H1 (cell line): ENCODE data around the gene DUSP7. TPM values are rescaled to one million over a fixed set of nuclear protein-coding genes. Genes with fewer than 3 reads are reported as not detected.
"Not testable (repeated sequence)": the region's sequence is repeated elsewhere in the genome, so short reads cannot be mapped to it uniquely, and the experiment has no call there.

Source experiments
- CTCF ChIA-PET: fragments of 300-600 bp; sonication (Branson Sonifier 250); formaldehyde crosslinking; loops from one replicate; lab custom pipeline; 2021; ENCODE audit not compliant: partially characterized antibody; lab: Charles Lee
- POLR2A ChIA-PET: fragments of 300-600 bp; sonication (Branson Sonifier 250); formaldehyde crosslinking; loops from one replicate; lab custom pipeline; 2021; ENCODE audit warnings: inconsistent platforms; ENCODE audit not compliant: partially characterized antibody; lab: Charles Lee
- DNase-seq, 2 experiments: peaks; one replicate each; pipeline versions ENCODE4 v3.0.0 to v3.0.0-alpha.2; 2010 to 2022; ENCODE audit warnings: low spot score in 2 of 2, low read depth in 1 of 2, mixed read lengths in 1 of 2
- FAIRE-seq: peaks from 2 replicates; lab custom pipeline; 2011; peaks lifted over from hg19 to GRCh38; lab: Jason Lieb, UNC
- H2AFZ ChIP-seq: 2 replicates; pipeline ENCODE4 v1.8.1; 2012; ENCODE audit warnings: low read length, inconsistent platforms
- H2AK5ac ChIP-seq: 2 replicates; pipeline ENCODE4 v1.6.1; 2013; ENCODE audit warnings: low read depth, low read length
- H2BK120ac ChIP-seq: replicated peaks from 2 replicates; pipeline ENCODE3; 2013; ENCODE audit warnings: low read depth, low read length, inconsistent platforms
- H2BK12ac ChIP-seq: 2 replicates; pipeline ENCODE4 v1.6.1; 2013; ENCODE audit warnings: low read depth, low read length
- H2BK15ac ChIP-seq: 2 replicates; pipeline ENCODE4 v1.6.1; 2013; ENCODE audit warnings: low read length
- H2BK20ac ChIP-seq: 2 replicates; pipeline ENCODE4 v1.6.1; 2013; ENCODE audit warnings: low read length
- H2BK5ac ChIP-seq: 2 replicates; pipeline ENCODE4 v1.6.1; 2013; ENCODE audit warnings: low read depth, low read length
- H3K14ac ChIP-seq: 2 replicates; pipeline ENCODE4 v1.6.1; 2013; ENCODE audit warnings: inconsistent platforms; ENCODE audit not compliant: insufficient read length
- H3K18ac ChIP-seq: 2 replicates; pipeline ENCODE4 v1.6.1; 2013; ENCODE audit warnings: low read length; ENCODE audit errors: extremely low read depth
- H3K23ac ChIP-seq: 2 replicates; pipeline ENCODE4 v1.6.1; 2013; ENCODE audit warnings: inconsistent platforms; ENCODE audit not compliant: insufficient read length
- H3K23me2 ChIP-seq: 2 replicates; pipeline ENCODE4 v1.6.1; 2013; ENCODE audit warnings: low read depth, low read length
- H3K27ac ChIP-seq: 2 replicates; pipeline ENCODE4 v1.6.1; 2011; ENCODE audit warnings: low read depth, low read length, inconsistent platforms
- H3K27me3 ChIP-seq, 4 experiments: replicated peaks in 1 of 4; 1 replicate in 1 of 4; 2 replicates in 3 of 4; pipeline versions ENCODE4 v1.6.1 to v1.8.1; 2011 to 2013; ENCODE audit warnings: low read length in 3 of 4, mild to moderate bottlenecking in 3 of 4, inconsistent platforms in 2 of 4, mixed read lengths in 2 of 4, moderate library complexity in 1 of 4; ENCODE audit not compliant: control insufficient read depth in 3 of 4, insufficient read depth in 3 of 4; ENCODE audit errors: extremely low read depth in 1 of 4
- H3K36me3 ChIP-seq, 4 experiments: 2 replicates each; pipeline versions ENCODE4 v1.6.1 to v1.8.1; 2011 to 2013; ENCODE audit warnings: mild to moderate bottlenecking in 4 of 4, low read length in 3 of 4, moderate library complexity in 2 of 4, control low read depth in 1 of 4, inconsistent platforms in 1 of 4; ENCODE audit not compliant: insufficient read depth in 4 of 4, control insufficient read depth in 2 of 4
- H3K4ac ChIP-seq: replicated peaks from 2 replicates; pipeline ENCODE3; 2013; ENCODE audit warnings: low read length, low read depth, mixed read lengths, inconsistent platforms; ENCODE audit not compliant: insufficient read length
- H3K4me1 ChIP-seq, 4 experiments: replicated peaks in 1 of 4; 1 replicate in 1 of 4; 2 replicates in 3 of 4; pipeline versions ENCODE4 v1.6.1 to v1.8.1; 2011 to 2013; ENCODE audit warnings: low read length in 3 of 4, inconsistent platforms in 2 of 4, mixed read lengths in 1 of 4; ENCODE audit not compliant: insufficient read depth in 4 of 4, control insufficient read depth in 3 of 4
- H3K4me2 ChIP-seq, 2 experiments: 2 replicates each; pipeline versions ENCODE4 v1.6.1 to v1.8.1; 2011 to 2013; ENCODE audit warnings: low read depth in 2 of 2, low read length in 2 of 2, control low read depth in 1 of 2, inconsistent platforms in 1 of 2, mild to moderate bottlenecking in 1 of 2; ENCODE audit not compliant: insufficient read depth in 1 of 2
- H3K4me3 ChIP-seq, 4 experiments: fragments of 200-600, 300-600 bp in 1 of 4; sonication (generic), shearing (Covaris generic), sonication (Bioruptor Twin) in 1 of 4; 2 replicates each; pipeline versions ENCODE4 v1.5.1 to v1.8.1; 2011 to 2016; ENCODE audit warnings: low read length in 4 of 4, low read depth in 3 of 4, control low read depth in 2 of 4, inconsistent platforms in 2 of 4, mild to moderate bottlenecking in 2 of 4, mixed read lengths in 1 of 4, moderate library complexity in 1 of 4; ENCODE audit not compliant: insufficient read depth in 2 of 4; ENCODE audit errors: extremely low read depth in 1 of 4
- H3K56ac ChIP-seq: replicated peaks from 2 replicates; pipeline ENCODE3; 2013; ENCODE audit warnings: low read depth, mild to moderate bottlenecking, mixed read lengths, low read length, inconsistent platforms; ENCODE audit not compliant: insufficient read length
- H3K79me1 ChIP-seq: 2 replicates; pipeline ENCODE4 v1.6.1; 2013; ENCODE audit warnings: low read depth, low read length, control low read depth
- H3K79me2 ChIP-seq, 2 experiments: 2 replicates each; pipeline versions ENCODE4 v1.6.1 to v1.8.1; 2012 to 2013; ENCODE audit warnings: low read length in 2 of 2, mild to moderate bottlenecking in 2 of 2, inconsistent platforms in 1 of 2; ENCODE audit not compliant: insufficient read depth in 2 of 2, control insufficient read depth in 1 of 2
- H3K9ac ChIP-seq, 4 experiments: replicated peaks in 1 of 4; 1 replicate in 1 of 4; 2 replicates in 3 of 4; pipeline versions ENCODE4 v1.6.1 to v1.8.1; 2011 to 2013; ENCODE audit warnings: low read depth in 3 of 4, low read length in 3 of 4, control low read depth in 2 of 4, mild to moderate bottlenecking in 2 of 4, moderate library complexity in 2 of 4, inconsistent platforms in 1 of 4; ENCODE audit errors: extremely low read depth in 1 of 4
- H3K9me3 ChIP-seq, 2 experiments: 2 replicates each; pipeline versions ENCODE4 v1.6.1 to v1.8.1; 2012 to 2013; ENCODE audit warnings: mild to moderate bottlenecking in 2 of 2, moderate library complexity in 2 of 2, control low read depth in 1 of 2, inconsistent platforms in 1 of 2, low read depth in 1 of 2, low read length in 1 of 2, mixed read lengths in 1 of 2; ENCODE audit not compliant: insufficient read depth in 2 of 2
- H4K20me1 ChIP-seq, 2 experiments: replicated peaks in 1 of 2; 2 replicates each; pipeline versions ENCODE3 to v1.8.1; 2011 to 2013; ENCODE audit warnings: inconsistent platforms in 2 of 2, low read length in 2 of 2, mild to moderate bottlenecking in 1 of 2; ENCODE audit not compliant: insufficient read depth in 2 of 2, control insufficient read depth in 1 of 2
- H4K5ac ChIP-seq: 2 replicates; pipeline ENCODE4 v1.6.1; 2013; ENCODE audit warnings: low read length, low read depth, mixed read lengths, inconsistent platforms; ENCODE audit not compliant: insufficient read length
- H4K8ac ChIP-seq: 2 replicates; pipeline ENCODE4 v1.8.0; 2013; ENCODE audit warnings: mild to moderate bottlenecking, moderate library complexity, low read length, inconsistent platforms; ENCODE audit not compliant: insufficient read depth; ENCODE audit errors: extremely low read depth
- H4K91ac ChIP-seq: replicated peaks from 2 replicates; pipeline ENCODE3; 2013; ENCODE audit warnings: low read length, mixed read lengths, inconsistent platforms; ENCODE audit not compliant: insufficient read length
- WGBS, 2 experiments: shearing (Covaris generic) in 1 of 2; methylation state at CpG; one replicate each; pipeline versions ENCODE4 v1.1.6 to v1.1.7; 2013 to 2015; ENCODE audit warnings: low lambda C conversion rate in 2 of 2, mixed read lengths in 2 of 2, inconsistent platforms in 1 of 2, low coverage in 1 of 2, missing lambda C conversion rate in 1 of 2; ENCODE audit not compliant: insufficient replicate concordance in 2 of 2, insufficient coverage in 1 of 2, insufficient read length in 1 of 2; ENCODE audit errors: extremely low coverage in 1 of 2, missing lambda C conversion rate in 1 of 2; 5-methylcytosine and 5-hydroxymethylcytosine counted together
- polyA plus RNA-seq, 7 experiments: library from polyadenylated mRNA; depleted of rRNA in 3 of 7; stranded (reverse) in 5 of 7; unstranded in 2 of 7; fragments of >200 nt in 5 of 7; fragments of 200-250 nt in 2 of 7; gene quantifications; 1 replicate in 5 of 7; 2 replicates in 1 of 7; 4 replicates in 1 of 7; pipeline versions ENCODE4 v1.2.1 to v1.2.3, GENCODE V29; 2011 to 2013; ENCODE audit warnings: missing spikeins in 2 of 7, mixed read lengths in 2 of 7
- total RNA-seq: library from RNA; stranded (reverse); fragmentation: NEBNext Ultra II Directional; extraction: Animal tissue kit (Norgen Biotek cat#: 25700); gene quantifications from 2 replicates; pipeline ENCODE4 v1.2.1, GENCODE V29; 2021

The DUSP7 gene
- total and polyA plus RNA-seq, 2 of the 8 experiments (the other 6 are each of a cell fraction or from before 2014, with no cell fraction given) = 19.4 to 24.9 TPM

- H4K20me1 ChIP-seq, H3K27ac ChIP-seq, H4K91ac ChIP-seq, H3K27me3 ChIP-seq, H3K4ac ChIP-seq, H3K4me1 ChIP-seq, H4K8ac ChIP-seq, H3K4me3 ChIP-seq, H3K4me2 ChIP-seq, POLR2A ChIA-PET, H3K79me1 ChIP-seq, H3K56ac ChIP-seq, H2AFZ ChIP-seq, H2BK20ac ChIP-seq, H2BK120ac ChIP-seq, H4K5ac ChIP-seq, H2BK12ac ChIP-seq, H3K9ac ChIP-seq, FAIRE-seq, H2BK15ac ChIP-seq, H2AK5ac ChIP-seq, H3K14ac ChIP-seq, H3K23ac ChIP-seq, DNase-seq, H3K18ac ChIP-seq, H3K9me3 ChIP-seq, H3K23me2 ChIP-seq, H3K79me2 ChIP-seq, H2BK5ac ChIP-seq, H3K36me3 ChIP-seq: not testable (repeated sequence)
- CTCF ChIA-PET = interaction anchor here (1.3 to 9.4 kb wide), 8 partner anchors 9 to 89 kb away, joined by 3 to 124 read pairs (median 22); partner anchors contain the start of gene DUSP7
- WGBS, 2 experiments = 97% methylated on average over 6 of the region's 6 CpGs; no CpG with 5 or more reads in 1 of the 2 experiments
Measured at GRCh38 chr3:52033748-52034147, 22.6 kb downstream of the DUSP7 start.
